Measurements from ENCODE around the gene EIF4A3.

GRCh38 chr17:80164185-80164584 lies 17.3 kb upstream of the EIF4A3 start:
- TF ChIP-seq POLR2AphosphoS5 (IDR thresholded peaks at IDR 0.05; ENCODE audit: borderline replicate concordance, low read depth, low read length): no peak
- TF ChIP-seq EZH2 (IDR thresholded peaks at IDR 0.05): no peak
- TF ChIP-seq FOXP2 (optimal IDR thresholded peaks at IDR 0.05; ENCODE audit: control extremely low read depth, extremely low read length, insufficient read depth): no peak
